Hepatocyte (in vitro differentiated cells): ENCODE data around the gene SYNGR1.

Source experiments
- EZH2 ChIP-seq: fragments of 200-600 bp; sonication (generic); IDR thresholded peaks from 2 replicates; pipeline ENCODE4 v1.6.1; 2016; ENCODE audit warnings: antibody characterized with exemption, mild to moderate bottlenecking, borderline replicate concordance
- EZH2phosphoT487 ChIP-seq: fragments of 200-600 bp; sonication (generic); IDR thresholded peaks from one replicate; pipeline ENCODE4 v1.6.1; 2018; ENCODE audit warnings: antibody characterized with exemption, mild to moderate bottlenecking, low read depth, moderate library complexity; ENCODE audit not compliant: unreplicated experiment, severe bottlenecking
- TF ChIP-seq, protein P1 (sequence below): fragments of 200-600 bp; sonication (generic); IDR thresholded peaks from 2 replicates; pipeline ENCODE4 v1.5.1; 2016; ENCODE audit warnings: antibody characterized with exemption, mild to moderate bottlenecking; ENCODE audit not compliant: poor library complexity

DNA sequence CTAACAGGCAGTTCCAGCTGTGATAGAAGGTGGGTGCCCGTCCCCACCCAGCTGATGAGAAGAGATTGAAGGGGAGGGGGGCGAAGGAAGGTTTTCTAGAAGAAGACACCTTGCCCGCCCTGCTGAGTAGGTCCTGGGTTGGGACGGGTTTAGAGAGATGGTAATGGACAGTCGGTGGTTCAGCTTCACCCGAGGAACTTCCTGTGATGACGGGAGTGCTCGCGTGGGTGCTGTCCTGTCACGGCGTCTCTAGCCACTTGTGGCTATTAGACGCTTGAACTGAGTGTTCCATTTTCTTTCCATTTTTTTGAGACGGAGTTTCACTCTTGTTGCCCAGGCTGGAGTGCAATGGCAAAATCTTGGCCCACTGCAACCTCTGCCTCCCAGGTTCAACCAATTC lies 79.4 kb downstream of the SYNGR1 start:
- TF ChIP-seq EZH2phosphoT487, result no peak
- TF ChIP-seq, protein P1, sequence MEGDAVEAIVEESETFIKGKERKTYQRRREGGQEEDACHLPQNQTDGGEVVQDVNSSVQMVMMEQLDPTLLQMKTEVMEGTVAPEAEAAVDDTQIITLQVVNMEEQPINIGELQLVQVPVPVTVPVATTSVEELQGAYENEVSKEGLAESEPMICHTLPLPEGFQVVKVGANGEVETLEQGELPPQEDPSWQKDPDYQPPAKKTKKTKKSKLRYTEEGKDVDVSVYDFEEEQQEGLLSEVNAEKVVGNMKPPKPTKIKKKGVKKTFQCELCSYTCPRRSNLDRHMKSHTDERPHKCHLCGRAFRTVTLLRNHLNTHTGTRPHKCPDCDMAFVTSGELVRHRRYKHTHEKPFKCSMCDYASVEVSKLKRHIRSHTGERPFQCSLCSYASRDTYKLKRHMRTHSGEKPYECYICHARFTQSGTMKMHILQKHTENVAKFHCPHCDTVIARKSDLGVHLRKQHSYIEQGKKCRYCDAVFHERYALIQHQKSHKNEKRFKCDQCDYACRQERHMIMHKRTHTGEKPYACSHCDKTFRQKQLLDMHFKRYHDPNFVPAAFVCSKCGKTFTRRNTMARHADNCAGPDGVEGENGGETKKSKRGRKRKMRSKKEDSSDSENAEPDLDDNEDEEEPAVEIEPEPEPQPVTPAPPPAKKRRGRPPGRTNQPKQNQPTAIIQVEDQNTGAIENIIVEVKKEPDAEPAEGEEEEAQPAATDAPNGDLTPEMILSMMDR, result no peak
- TF ChIP-seq EZH2, result no peak
